Keratinocyte (primary cell): ENCODE results near the gene TTC31.

ENCODE experiments used
- CTCF ChIP-seq, 3 experiments: IDR thresholded peaks in 1 of 3; conservative IDR thresholded peaks in 1 of 3; optimal IDR thresholded peaks in 1 of 3; 2 replicates in 2 of 3; 3 replicates in 1 of 3; pipeline versions ENCODE3 to v1.5.1; 2011; ENCODE audit warnings: low read length in 3 of 3, mild to moderate bottlenecking in 3 of 3, moderate library complexity in 2 of 3, control low read depth in 1 of 3, inconsistent platforms in 1 of 3; ENCODE audit not compliant: insufficient read depth in 2 of 3; ENCODE audit errors: extremely low read depth in 1 of 3
- EZH2 ChIP-seq: IDR thresholded peaks from one replicate; pipeline ENCODE4 v1.6.1; 2012; ENCODE audit warnings: inconsistent platforms, mild to moderate bottlenecking, low read length, moderate library complexity

GRCh38 chr2:74454654-74455511 is 28.0 kb upstream of the TTC31 start, which contains the start of gene INO80B:
- TF ChIP-seq EZH2 (no peak), CTCF (optimal IDR thresholded peaks at IDR 0.05 in 1 of 3, IDR thresholded peaks at IDR 0.05 in 1 of 3, conservative IDR thresholded peaks at IDR 0.05 in 1 of 3; ENCODE audit: extremely low read depth in 1 of 3, insufficient read depth in 2 of 3, low read length in 3 of 3) (no peak)
